Astrocyte of the spinal cord (primary cell): Measurements from ENCODE around the gene UTF1.

ENCODE experiments used
- DNase-seq: peaks from one replicate; pipeline ENCODE4 v3.0.0; 2011; ENCODE audit warnings: low read depth, low spot score
- H3K4me3 ChIP-seq: 2 replicates; pipeline ENCODE4 v1.5.1; 2011; ENCODE audit warnings: low read depth, mild to moderate bottlenecking, low read length, moderate library complexity
- in situ Hi-C: cut with HindIII; loops from 2 replicates; pipeline ENCODE4 v1.10.0; 2017; ENCODE audit warnings: low sequenced_read_pairs
- TF ChIP-seq, protein P1 (sequence below): IDR thresholded peaks from 2 replicates; pipeline ENCODE4 v1.5.1; 2012; ENCODE audit warnings: low read depth, mild to moderate bottlenecking, low read length, inconsistent platforms

Gene UTF1

DNA sequence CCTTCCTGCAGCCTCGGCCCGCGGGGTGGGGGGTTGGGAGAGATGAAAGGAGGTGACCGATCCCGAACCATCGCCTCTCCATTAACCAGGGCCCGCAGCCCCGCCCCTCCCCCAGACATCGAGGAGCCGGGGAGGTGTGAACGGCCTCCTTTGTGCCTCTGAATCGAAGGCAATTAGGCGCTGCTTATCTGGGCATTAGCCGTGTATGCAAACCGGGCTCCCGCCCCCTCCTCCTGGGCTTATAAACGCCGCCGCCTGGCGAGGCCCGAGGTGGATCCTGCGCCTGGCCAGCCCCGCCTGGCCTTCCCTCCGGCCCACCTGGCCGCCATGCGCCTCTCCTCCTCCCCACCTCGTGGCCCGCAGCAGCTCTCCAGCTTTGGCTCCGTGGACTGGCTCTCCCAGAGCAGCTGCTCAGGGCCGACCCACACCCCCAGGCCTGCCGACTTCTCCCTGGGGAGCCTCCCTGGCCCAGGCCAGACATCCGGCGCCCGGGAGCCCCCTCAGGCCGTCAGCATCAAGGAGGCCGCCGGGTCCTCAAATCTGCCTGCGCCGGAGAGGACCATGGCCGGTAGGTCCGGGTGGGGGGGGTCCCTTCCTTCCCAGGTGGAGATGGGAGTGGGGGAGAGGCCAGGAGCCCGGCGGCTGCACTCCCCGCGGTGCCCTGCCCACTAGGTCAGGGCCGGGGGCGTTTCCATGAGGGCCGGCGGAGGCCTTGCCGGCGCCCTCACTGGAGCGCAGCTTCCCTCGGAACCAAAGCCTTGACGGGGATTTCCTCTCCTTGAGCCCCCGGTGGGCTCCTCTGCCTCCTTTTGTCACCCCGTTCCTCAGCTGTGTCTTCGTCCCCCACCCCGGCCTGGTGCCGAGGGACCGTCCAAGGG lies 7.8 kb downstream of the UTF1 start, which contains the start of gene VENTX:
VENTX (plus strand) TSS at position 268 of the 878 bp plus-strand sequence; CDS start at position 328, 60 bp downstream.
- TF ChIP-seq, protein P1, sequence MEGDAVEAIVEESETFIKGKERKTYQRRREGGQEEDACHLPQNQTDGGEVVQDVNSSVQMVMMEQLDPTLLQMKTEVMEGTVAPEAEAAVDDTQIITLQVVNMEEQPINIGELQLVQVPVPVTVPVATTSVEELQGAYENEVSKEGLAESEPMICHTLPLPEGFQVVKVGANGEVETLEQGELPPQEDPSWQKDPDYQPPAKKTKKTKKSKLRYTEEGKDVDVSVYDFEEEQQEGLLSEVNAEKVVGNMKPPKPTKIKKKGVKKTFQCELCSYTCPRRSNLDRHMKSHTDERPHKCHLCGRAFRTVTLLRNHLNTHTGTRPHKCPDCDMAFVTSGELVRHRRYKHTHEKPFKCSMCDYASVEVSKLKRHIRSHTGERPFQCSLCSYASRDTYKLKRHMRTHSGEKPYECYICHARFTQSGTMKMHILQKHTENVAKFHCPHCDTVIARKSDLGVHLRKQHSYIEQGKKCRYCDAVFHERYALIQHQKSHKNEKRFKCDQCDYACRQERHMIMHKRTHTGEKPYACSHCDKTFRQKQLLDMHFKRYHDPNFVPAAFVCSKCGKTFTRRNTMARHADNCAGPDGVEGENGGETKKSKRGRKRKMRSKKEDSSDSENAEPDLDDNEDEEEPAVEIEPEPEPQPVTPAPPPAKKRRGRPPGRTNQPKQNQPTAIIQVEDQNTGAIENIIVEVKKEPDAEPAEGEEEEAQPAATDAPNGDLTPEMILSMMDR = no peak
- DNase-seq = no peak
- H3K4me3 ChIP-seq = no peak within 1 kb of the TSS
- in situ Hi-C loops = no loop called here

DNA sequence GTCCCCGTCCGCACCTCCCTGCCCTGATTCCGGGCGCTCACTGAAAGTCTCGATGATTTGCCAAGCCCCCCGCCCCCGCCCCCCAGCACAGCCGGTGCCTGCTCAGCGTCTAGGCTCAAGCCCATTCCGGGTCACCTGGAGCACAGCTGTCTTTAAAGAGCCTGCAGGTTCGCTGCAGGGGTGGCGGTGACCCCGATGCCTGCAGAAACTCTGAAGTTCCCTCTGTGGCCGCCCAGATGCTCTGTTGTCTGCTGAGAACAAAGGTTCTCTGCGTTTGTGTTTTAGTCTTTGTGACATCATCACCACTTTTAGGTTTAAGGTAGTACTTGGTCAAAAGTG lies 8.4 kb downstream of the UTF1 start:
- in situ Hi-C loops = no loop called here

DNA sequence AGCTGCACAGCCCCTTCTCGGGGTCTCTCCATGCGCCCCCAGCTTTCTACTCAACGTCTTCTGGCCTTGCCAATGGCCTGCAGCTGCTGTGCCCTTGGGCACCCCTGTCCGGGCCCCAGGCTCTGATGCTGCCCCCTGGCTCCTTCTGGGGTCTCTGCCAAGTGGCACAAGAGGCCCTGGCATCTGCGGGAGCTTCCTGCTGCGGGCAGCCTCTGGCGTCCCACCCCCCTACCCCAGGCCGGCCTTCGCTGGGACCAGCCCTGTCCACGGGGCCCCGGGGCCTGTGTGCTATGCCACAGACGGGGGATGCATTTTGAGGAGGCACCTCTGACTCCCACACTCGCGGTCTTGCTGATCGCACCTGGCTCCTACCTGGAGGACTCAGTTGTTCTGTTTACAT lies 10.0 kb downstream of the UTF1 start:
- no peak overlapping the region for H3K4me3 ChIP-seq
- in situ Hi-C loops = no loop called here
- TF ChIP-seq, protein P1 = no peak
- no peak for DNase-seq

More for the DNA sequence above, 8.4 kb downstream of the UTF1 start:
- no peak for DNase-seq
- no peak overlapping the region for H3K4me3 ChIP-seq
- TF ChIP-seq, protein P1 = no peak

DNA sequence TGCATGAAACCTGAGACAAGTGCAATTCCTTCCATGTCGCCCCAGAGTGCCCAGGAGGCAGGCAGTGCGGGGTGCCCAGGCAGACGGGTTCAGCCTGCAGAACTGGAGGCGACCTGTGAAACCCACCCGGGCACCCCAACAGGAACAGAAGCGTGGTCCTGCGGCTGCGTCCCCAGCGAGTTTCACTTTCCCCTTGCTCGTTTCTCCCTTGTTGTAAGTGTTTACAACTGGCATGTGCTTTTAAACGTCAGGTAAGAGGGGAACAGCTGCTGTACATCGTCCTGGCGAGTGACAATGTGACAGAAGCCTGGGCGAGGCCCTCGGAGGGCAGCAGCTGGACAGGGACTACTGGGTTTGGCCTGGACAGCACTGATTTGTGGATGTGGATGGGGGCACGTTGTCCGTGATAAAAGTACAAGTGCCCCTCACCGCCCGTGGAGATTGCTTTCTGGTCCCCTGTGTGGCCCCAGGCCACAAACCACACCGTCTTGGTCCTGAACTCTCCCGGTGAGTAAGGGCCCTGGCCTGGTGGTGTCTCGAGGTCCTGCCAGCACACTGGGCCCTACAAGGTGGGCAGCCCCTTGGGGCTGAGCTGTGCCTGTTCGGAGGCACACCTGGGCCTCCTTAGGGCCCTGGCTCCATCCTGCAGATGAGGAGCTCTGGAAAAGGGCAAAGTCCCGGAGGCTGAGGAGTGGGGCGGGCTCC lies 11.6 kb downstream of the UTF1 start:
- no peak overlapping the region for H3K4me3 ChIP-seq
- TF ChIP-seq, protein P1 = no peak
- in situ Hi-C loops = no loop called here
- DNase-seq = no peak

DNA sequence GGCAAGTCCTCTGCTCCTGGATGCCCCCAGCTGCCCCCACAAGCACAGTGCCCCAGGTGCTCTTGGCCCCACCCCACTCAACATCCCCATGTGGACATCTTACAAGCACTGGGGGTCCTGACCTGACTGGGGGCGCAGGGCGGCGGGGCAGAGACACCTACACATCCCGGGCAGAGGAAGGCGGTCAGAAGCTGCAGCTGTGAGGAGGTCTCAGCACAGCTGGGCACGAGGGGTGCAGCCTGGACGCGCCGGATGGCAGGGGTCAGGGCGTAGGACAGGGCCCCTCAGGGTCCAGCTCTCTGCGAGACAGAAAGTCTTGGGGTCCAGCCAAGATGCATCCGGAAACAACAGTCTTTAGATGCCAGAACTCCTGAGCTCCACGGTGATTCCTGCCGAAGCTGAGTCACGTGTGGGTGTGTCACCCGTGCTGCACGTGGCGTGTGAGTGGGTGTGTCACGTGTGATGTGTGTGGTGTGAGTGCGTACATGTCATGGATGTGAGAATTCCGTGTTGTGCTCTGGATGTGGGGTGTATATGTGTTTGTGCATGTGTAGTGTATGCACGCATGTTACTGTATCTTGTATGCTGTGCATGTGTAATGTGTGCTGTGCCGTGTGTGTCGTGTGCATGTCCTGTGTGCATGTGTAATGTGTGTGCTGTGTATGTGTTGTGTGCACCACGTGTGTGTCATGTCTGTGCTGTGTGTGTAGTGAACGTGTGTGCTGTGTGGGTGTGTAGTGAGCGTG lies 12.8 kb downstream of the UTF1 start:
- TF ChIP-seq, protein P1 = no peak
- in situ Hi-C loops = no loop called here
- DNase-seq = no peak

DNA sequence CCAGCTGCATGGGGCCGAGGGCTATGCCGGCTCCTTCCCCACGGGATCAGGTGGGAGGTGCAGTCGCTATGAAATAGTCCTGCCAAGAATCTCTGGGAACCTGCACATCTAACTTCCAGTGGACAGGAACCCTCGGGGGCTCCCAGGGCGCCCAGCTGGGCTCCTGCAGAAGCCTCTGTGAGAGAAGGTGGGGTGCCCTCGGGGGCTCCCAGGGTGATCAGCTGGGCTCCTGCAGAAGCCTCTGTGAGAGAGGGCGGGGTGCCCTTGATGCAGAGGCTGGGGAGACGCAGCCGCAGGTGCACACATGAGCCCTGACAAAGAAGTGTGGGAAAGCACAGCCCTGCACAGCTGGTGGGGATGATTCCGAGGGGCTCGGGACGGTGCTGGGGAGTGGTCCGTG lies 13.6 kb downstream of the UTF1 start:
- in situ Hi-C loops = no loop called here
- H3K4me3 ChIP-seq = no peak overlapping the region
- TF ChIP-seq, protein P1 = no peak
- DNase-seq = no peak

More for the DNA sequence above, 12.8 kb downstream of the UTF1 start:
- H3K4me3 ChIP-seq = no peak overlapping the region
